GM23338 (cell line): Measurements from ENCODE around the gene RASSF6. TPM values are rescaled to one million over a fixed set of nuclear protein-coding genes. Genes with fewer than 3 reads are reported as not detected.

Experiments used
- ATAC-seq: fragments of 200-7000 bp; cut with Tn5 transposase; 3 replicates; pipeline ENCODE4 v1.9.1; 2020
- DNase-seq: peaks from one replicate; pipeline ENCODE4 v3.0.0-alpha.2; 2015; ENCODE audit warnings: low spot score
- H2AFZ ChIP-seq: fragments of 200-600 bp; sonication (generic); 2 replicates; pipeline ENCODE4 v1.8.0; 2016; ENCODE audit warnings: antibody characterized with exemption, mild to moderate bottlenecking, moderate library complexity
- H3F3A ChIP-seq: fragments of 200-600 bp; sonication (generic); replicated peaks from 2 replicates; pipeline ENCODE4 v1.8.0; 2017; ENCODE audit warnings: antibody characterized with exemption, mixed run types, low read depth
- H3K27ac ChIP-seq: fragments of 200-600 bp; sonication (generic); 2 replicates; pipeline ENCODE4 v1.6.1; 2016; ENCODE audit warnings: low read depth
- H3K27me3 ChIP-seq: fragments of 200-600 bp; sonication (generic); 2 replicates; pipeline ENCODE4 v1.8.0; 2016; ENCODE audit warnings: mild to moderate bottlenecking, mixed run types, moderate library complexity; ENCODE audit not compliant: insufficient read depth
- H3K36me3 ChIP-seq: fragments of 200-600 bp; sonication (generic); 2 replicates; pipeline ENCODE4 v1.8.0; 2016; ENCODE audit warnings: mild to moderate bottlenecking; ENCODE audit not compliant: insufficient read depth
- H3K4me1 ChIP-seq: fragments of 200-600 bp; sonication (generic); 2 replicates; pipeline ENCODE4 v1.8.0; 2016; ENCODE audit warnings: mild to moderate bottlenecking, moderate library complexity; ENCODE audit not compliant: insufficient read depth
- H3K4me2 ChIP-seq: fragments of 200-600 bp; sonication (generic); 2 replicates; pipeline ENCODE4 v1.7.1; 2017; ENCODE audit warnings: mixed run types
- H3K4me3 ChIP-seq: fragments of 200-600 bp; sonication (generic); 2 replicates; pipeline ENCODE4 v1.6.1; 2016; ENCODE audit warnings: mixed run types
- H3K79me2 ChIP-seq: fragments of 200-600 bp; sonication (generic); replicated peaks from 2 replicates; pipeline ENCODE4 v1.8.0; 2017; ENCODE audit warnings: mild to moderate bottlenecking; ENCODE audit not compliant: insufficient read depth
- H3K9me2 ChIP-seq: fragments of 200-600 bp; sonication (generic); 2 replicates; pipeline ENCODE4 v1.8.0; 2017; ENCODE audit not compliant: insufficient read depth
- H4K20me1 ChIP-seq: fragments of 200-600 bp; sonication (generic); replicated peaks from 2 replicates; pipeline ENCODE4 v1.8.0; 2017; ENCODE audit warnings: mild to moderate bottlenecking; ENCODE audit not compliant: insufficient read depth
- H3K27ac Mint-ChIP-seq: 2 replicates; pipeline ENCODE4 v1.8.0; 2020; ENCODE audit warnings: inconsistent platforms, mild to moderate bottlenecking, moderate library complexity, mixed read lengths
- H3K27me3 Mint-ChIP-seq: 3 replicates; pipeline ENCODE4 v1.8.0; 2022; ENCODE audit warnings: low read depth, mild to moderate bottlenecking, moderate library complexity, mixed read lengths, inconsistent platforms; ENCODE audit not compliant: insufficient read depth, poor library complexity
- H3K36me3 Mint-ChIP-seq: 3 replicates; pipeline ENCODE4 v1.8.0; 2021; ENCODE audit warnings: low read depth, mild to moderate bottlenecking, inconsistent platforms, moderate library complexity, mixed read lengths
- H3K4me1 Mint-ChIP-seq: 3 replicates; pipeline ENCODE4 v1.8.0; 2020; ENCODE audit warnings: mild to moderate bottlenecking, inconsistent platforms, mixed read lengths
- H3K4me3 Mint-ChIP-seq: 3 replicates; pipeline ENCODE4 v1.8.0; 2021; ENCODE audit warnings: moderate library complexity, mild to moderate bottlenecking, inconsistent platforms, mixed read lengths
- H3K9me3 Mint-ChIP-seq: 3 replicates; pipeline ENCODE4 v1.8.0; 2020; ENCODE audit warnings: moderate library complexity, mild to moderate bottlenecking, inconsistent platforms, mixed read lengths
- CREB1 ChIP-seq: fragments of 250-450 bp; sonication (Bioruptor Pico); IDR thresholded peaks from 2 replicates; pipeline ENCODE4 v1.5.0; 2020; ENCODE audit warnings: low read depth, mild to moderate bottlenecking, moderate library complexity
- ETS1 ChIP-seq: IDR thresholded peaks from 2 replicates; pipeline ENCODE4 v1.6.1; 2016; ENCODE audit warnings: antibody characterized with exemption
- EZH2 ChIP-seq: fragments of 200-600 bp; sonication (generic); IDR thresholded peaks from one replicate; pipeline ENCODE4 v1.8.0; 2017; ENCODE audit warnings: antibody characterized with exemption, mild to moderate bottlenecking, low read depth; ENCODE audit not compliant: unreplicated experiment
- EZH2phosphoT487 ChIP-seq: fragments of 200-600 bp; sonication (generic); IDR thresholded peaks from one replicate; pipeline ENCODE4 v1.8.1; 2018; ENCODE audit warnings: antibody characterized with exemption; ENCODE audit not compliant: unreplicated experiment
- JUNB ChIP-seq: IDR thresholded peaks from one replicate; pipeline ENCODE4 v1.6.1; 2016; ENCODE audit warnings: antibody characterized with exemption; ENCODE audit not compliant: unreplicated experiment
- NANOG ChIP-seq: IDR thresholded peaks from 2 replicates; pipeline ENCODE4 v1.6.1; 2016; ENCODE audit warnings: antibody characterized with exemption, borderline replicate concordance
- POLR2AphosphoS5 ChIP-seq: IDR thresholded peaks from 2 replicates; pipeline ENCODE4 v1.6.1; 2016; ENCODE audit warnings: antibody characterized with exemption, low read depth
- REST ChIP-seq: IDR thresholded peaks from one replicate; pipeline ENCODE4 v1.6.1; 2018; ENCODE audit warnings: antibody characterized with exemption; ENCODE audit not compliant: unreplicated experiment
- STAT1 ChIP-seq: IDR thresholded peaks from one replicate; pipeline ENCODE4 v1.6.1; 2016; ENCODE audit warnings: antibody characterized with exemption; ENCODE audit not compliant: unreplicated experiment
- ZNF114 ChIP-seq: fragments of 250-450 bp; sonication (Bioruptor Pico); IDR thresholded peaks from 2 replicates; pipeline ENCODE4 v1.5.0; 2020; ENCODE audit warnings: mild to moderate bottlenecking, moderate library complexity
- ZNF331 ChIP-seq: fragments of 250-450 bp; sonication (Bioruptor Pico); IDR thresholded peaks from 2 replicates; pipeline ENCODE4 v1.5.0; 2020; ENCODE audit warnings: low read depth, mild to moderate bottlenecking, moderate library complexity
- ZNF462 ChIP-seq: fragments of 250-450 bp; sonication (Bioruptor Pico); IDR thresholded peaks from 2 replicates; pipeline ENCODE4 v1.5.0; 2020; ENCODE audit warnings: mild to moderate bottlenecking, moderate library complexity
- polyA plus RNA-seq: library from polyadenylated mRNA; unstranded; fragments of >200 nt; fragmentation: Nextera tagmentation; extraction: Ambion mirVana; gene quantifications from 2 replicates; pipeline ENCODE4 v1.2.1, GENCODE V29; 2016
- total RNA-seq: library from RNA; depleted of rRNA; stranded (reverse); fragments of >200 nt; shearing (Covaris generic); gene quantifications from 2 replicates; pipeline ENCODE4 v1.2.3, GENCODE V29; 2014
- TF ChIP-seq, protein P1 (sequence below), 2 experiments: fragments of 200-600 bp in 1 of 2; sonication (generic) in 1 of 2; conservative IDR thresholded peaks; 2 replicates each; pipeline versions ENCODE4 v1.5.1 to v1.6.1; 2016 to 2017; ENCODE audit warnings: antibody characterized with exemption in 2 of 2, low read depth in 2 of 2, mild to moderate bottlenecking in 2 of 2, moderate library complexity in 1 of 2

The RASSF6 gene
- total and polyA plus RNA-seq, 2 experiments from 2014 or later = 0.14 to 0.79 TPM

GRCh38 chr4:73596001-73596400 is 24.2 kb downstream of the RASSF6 start:
- no peak overlapping the region for H3K4me3 ChIP-seq
- no peaks in the 10 kb centered on the region for H3K27me3 ChIP-seq
- H3K79me2 ChIP-seq = no peaks in the 10 kb centered on the region
- no peak overlapping the region for H3K27ac ChIP-seq
- no peaks in the 10 kb centered on the region for H3F3A ChIP-seq
- peaks cover 13% of the 10 kb centered on the region for H3K4me1 Mint-ChIP-seq
- DNase-seq = no peak
- H3K27me3 Mint-ChIP-seq = peaks cover 2% of the 10 kb centered on the region
- H3K9me3 Mint-ChIP-seq = peaks cover 5% of the 10 kb centered on the region; the same call in 2 of the 3 replicates
- no peak for TF ChIP-seq ZNF462 (CRISPR knock-in tag)
- no peak for TF ChIP-seq ETS1
- TF ChIP-seq POLR2AphosphoS5 = no peak
- no peak for TF ChIP-seq CREB1 (CRISPR knock-in tag)
- no peak for TF ChIP-seq JUNB
- no peak for TF ChIP-seq NANOG
- no peak for TF ChIP-seq ZNF114
- TF ChIP-seq EZH2phosphoT487 = no peak
- no peak for TF ChIP-seq STAT1
- no peak for TF ChIP-seq REST
- TF ChIP-seq, protein P1, sequence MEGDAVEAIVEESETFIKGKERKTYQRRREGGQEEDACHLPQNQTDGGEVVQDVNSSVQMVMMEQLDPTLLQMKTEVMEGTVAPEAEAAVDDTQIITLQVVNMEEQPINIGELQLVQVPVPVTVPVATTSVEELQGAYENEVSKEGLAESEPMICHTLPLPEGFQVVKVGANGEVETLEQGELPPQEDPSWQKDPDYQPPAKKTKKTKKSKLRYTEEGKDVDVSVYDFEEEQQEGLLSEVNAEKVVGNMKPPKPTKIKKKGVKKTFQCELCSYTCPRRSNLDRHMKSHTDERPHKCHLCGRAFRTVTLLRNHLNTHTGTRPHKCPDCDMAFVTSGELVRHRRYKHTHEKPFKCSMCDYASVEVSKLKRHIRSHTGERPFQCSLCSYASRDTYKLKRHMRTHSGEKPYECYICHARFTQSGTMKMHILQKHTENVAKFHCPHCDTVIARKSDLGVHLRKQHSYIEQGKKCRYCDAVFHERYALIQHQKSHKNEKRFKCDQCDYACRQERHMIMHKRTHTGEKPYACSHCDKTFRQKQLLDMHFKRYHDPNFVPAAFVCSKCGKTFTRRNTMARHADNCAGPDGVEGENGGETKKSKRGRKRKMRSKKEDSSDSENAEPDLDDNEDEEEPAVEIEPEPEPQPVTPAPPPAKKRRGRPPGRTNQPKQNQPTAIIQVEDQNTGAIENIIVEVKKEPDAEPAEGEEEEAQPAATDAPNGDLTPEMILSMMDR (conservative IDR thresholded peaks at IDR 0.05; ENCODE audit: low read depth in 2 of 2) = no peak
- no peak for TF ChIP-seq EZH2
- no peak for TF ChIP-seq ZNF331 (CRISPR knock-in tag)
- no peak overlapping the region for H3K27ac Mint-ChIP-seq
- ATAC-seq = no peak
- peaks cover 6% of the 10 kb centered on the region; the same call in 1 of the 2 replicates for H3K9me2 ChIP-seq
- peaks cover 6% of the 10 kb centered on the region; the same call in 1 of the 2 replicates for H3K4me1 ChIP-seq
- H4K20me1 ChIP-seq = no peaks in the 10 kb centered on the region
- no peak overlapping the region for H3K4me2 ChIP-seq
- H3K36me3 Mint-ChIP-seq = no peaks in the 10 kb centered on the region; the same call in 2 of the 3 replicates
- H3K36me3 ChIP-seq = peaks cover 4% of the 10 kb centered on the region; the same call in 1 of the 2 replicates
- no peak overlapping the region for H3K4me3 Mint-ChIP-seq
- H2AFZ ChIP-seq = no peak overlapping the region
